Cerebellar nuclear complex (tissue), 1 donor: ENCODE results near the gene ACOX3.

Experiments used
- DNase-seq, 2 experiments: peaks; one replicate each; lab custom pipeline; 2025; lab: John Stamatoyannopoulos, UW

ACOX3 gene

GRCh38 chr4:8467016-8467415, 26.5 kb upstream of the ACOX3 start:
- DNase-seq = no peak

- no peak for DNase-seq
Observed at GRCh38 chr4:8465615-8466611, 25.4 kb upstream of the ACOX3 start.

GRCh38 chr4:8464381-8464780, 23.9 kb upstream of the ACOX3 start:
- DNase-seq = no peak

DNA sequence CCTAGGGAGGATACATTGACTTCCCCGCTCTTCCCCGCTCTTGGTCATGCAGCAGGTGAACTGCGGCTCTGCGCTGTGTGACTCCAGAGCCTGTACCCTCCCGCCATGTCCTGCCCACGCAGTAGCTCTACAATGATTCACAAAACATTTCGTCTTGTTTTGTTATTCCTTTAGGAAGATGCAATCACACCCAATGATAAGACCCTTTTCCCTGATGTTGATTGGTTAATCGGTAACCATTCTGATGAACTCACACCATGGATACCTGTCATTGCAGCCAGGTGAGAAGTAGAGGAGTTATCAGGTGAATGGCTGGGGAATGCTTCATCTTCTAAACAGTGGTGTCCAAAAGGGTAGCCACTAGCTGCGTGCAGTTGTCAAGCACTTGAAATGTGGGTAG, 23.3 kb upstream of the ACOX3 start:
- DNase-seq = no peak

DNA sequence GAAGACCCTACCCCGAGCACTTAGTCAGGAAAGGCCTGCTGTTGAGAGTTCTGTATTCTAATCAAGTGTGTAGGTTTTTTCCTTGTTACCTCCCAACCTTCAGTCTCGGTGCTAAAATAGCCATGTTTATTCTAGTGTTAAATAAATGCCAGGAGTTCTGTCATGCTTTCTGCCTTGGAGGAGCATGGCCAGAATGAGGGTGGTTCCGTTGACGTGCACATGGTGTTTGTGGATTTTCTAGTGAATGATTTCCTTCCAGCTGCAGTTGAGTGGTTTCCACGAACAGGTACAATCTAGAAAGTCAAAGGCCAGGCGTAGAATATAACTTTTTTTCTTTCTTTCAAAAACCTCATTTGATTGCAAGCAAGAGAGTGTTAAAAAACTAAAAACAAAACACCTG, 21.1 kb upstream of the ACOX3 start:
- no peak for DNase-seq

GRCh38 chr4:8461086-8461485, 20.6 kb upstream of the ACOX3 start:
- no peak for DNase-seq

GRCh38 chr4:8459867-8460445, 19.4 kb upstream of the ACOX3 start:
- DNase-seq = no peak

DNA sequence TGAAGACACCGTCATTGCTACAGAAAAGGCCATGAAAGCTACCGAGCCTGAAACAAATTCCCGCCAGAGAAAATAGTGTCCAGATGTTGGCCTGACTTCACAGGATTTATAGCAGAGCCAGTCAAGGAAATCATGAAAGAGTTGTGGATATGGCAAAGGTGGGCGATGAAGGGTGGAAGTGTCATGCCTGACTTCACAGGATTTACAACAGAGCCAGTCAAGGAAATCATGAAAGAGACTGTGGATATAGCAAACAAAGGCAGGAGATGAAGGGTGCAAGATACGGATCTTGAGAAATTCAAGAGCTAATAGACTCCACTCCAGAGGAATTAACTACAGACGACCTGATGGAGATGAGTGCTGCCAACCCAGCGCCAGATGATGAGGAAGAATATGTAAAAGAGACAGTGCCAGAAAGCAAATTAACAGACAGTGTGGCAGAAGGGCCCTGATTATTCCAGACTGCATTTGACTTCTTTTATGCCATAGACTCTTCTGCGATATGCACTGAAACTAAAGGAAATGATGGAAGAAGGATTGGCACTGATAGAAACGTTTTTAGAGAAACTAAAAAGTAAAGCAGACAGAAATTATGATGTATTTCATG, 17.2 kb upstream of the ACOX3 start:
- no peak for DNase-seq

DNA sequence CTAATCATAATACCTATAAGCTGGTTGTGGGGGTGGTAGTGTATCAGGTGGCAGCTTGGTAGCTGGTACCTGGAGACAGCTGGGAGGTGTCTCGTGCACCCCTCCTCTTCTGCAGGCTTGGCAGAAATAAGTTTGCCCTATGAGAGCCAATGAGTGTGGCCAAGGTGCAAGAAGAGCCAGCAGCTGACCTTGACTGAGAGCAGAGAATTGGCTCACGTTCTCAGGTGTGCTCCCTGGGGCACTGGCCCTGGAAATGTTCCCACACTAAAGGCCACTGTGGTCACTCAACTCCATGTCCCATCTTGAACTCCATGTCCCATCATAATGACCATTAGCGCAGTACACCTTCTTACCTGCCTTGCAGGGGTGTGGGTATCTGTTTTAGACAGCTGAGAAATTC, 13.4 kb upstream of the ACOX3 start:
- no peak for DNase-seq

- DNase-seq = no peak
Observed at GRCh38 chr4:8451440-8452182, 11.1 kb upstream of the ACOX3 start.

DNA sequence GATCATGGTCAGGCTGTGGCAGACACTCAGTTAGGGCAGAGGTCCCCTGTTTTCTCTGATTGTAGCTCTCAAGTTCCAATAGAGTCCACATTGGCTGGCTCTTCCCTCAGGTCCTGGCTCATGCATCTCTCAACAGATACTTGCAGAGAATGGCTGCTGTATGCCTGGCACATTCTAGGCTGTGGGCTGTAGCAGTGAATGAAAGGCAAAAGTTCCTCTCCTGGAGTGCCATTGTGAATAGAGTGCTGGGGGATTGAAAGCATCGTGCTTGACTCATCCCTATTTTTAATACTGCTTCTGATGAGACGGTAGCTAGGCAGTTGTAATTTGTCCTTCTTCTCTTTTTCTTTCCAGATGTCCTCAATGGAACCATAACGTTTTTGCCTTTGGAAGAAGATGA, 5.6 kb upstream of the ACOX3 start:
- DNase-seq = no peak

DNA sequence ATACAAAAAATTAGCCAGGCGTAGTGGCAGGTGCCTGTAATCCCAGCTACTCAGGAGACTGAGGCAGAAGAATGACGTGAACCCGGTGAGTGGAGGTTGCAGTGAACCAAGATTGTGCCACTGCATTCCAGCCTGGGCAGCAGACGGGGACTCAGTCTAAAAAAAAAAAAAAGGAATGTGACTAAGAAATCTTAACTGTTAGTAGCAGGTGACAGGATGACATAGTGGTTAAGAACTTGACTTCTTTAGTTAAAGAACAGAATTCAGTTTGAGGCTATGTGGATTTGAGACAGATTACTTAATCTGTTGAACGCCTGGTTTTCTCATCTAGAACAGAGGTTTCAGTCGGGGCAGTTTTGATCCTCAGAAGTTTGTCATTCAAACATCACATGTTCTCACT, 3.3 kb upstream of the ACOX3 start:
- no peak for DNase-seq

DNA sequence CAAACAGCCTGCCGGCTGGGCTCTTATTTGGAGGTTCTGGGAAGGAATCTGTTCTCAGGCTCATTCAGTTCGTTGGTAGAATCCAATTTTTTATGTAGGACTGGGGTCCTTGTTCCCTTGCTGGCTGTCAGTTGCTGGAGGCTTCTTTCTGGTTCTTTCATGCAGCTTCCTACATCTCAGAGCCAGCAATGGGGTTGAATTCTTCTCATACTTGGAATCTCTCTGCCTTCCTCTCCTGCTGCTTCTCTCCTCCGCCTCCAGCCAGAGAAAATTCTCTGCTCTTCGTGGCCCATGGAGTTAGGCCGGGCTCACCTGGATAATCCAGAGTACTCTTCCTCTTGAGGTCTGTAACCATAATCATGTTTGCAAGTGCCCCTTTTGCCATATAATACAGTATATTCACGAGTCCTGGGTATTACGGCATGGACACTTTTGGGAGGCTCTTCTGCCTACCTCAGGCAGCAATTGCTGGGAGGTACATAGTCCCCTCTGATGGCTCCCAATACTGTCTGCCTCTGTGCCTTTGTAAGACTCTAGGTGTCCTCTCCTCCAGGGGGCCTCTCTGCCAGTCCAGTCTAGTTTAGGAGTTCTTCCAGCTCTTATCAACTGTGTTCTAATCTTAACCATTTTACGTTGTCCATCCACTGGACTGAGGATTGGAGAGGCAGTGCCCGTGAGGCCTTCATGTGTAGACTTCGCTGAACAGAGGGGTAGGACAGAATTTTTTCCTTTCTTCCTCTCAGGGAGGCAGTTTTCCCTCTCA, 2.3 kb upstream of the ACOX3 start:
- no peak for DNase-seq

- no peak for DNase-seq
Observed at GRCh38 chr4:8441499-8442091, 1.1 kb upstream of the ACOX3 start.

GRCh38 chr4:8439914-8440491, 520 bp downstream of the ACOX3 start:
- no peak for DNase-seq

DNA sequence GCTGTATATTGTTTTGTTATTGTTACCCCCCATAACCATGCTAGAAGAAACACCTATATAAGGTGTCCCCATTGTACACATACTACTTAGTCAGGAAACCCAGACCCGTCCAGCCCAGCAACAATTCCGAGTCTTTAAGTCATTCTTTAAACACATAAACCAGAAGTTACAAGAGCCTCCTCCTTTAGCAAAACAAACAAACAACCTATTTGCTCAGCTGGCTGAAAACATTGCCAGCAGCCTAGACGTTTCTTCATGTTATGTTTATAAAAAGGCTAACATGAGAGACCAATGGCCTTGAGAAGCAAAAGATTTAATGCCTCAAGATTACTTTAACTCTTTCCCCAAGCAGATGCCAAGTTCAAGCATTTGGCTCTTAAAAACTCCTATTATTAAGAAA, 1.4 kb downstream of the ACOX3 start:
- DNase-seq = no peak

DNA sequence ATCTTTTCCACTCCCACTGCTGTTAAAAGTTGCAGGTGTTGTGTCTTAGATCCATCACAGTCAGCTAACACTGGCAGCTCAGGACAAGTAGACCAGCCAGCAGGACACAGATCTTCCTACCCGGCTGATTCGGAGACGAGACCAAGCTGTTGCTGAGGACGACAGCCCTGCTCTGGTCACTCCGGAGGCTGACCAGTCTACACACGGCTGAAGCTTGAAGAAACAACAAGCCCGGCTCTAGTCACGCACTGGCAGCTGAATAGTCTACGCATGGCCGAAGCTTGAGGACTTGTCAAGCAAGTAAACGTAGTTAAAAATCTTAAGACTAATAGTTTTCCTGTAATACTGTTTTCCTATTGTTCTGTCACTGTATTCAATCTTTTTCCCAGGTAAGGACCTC, 1.8 kb downstream of the ACOX3 start:
- DNase-seq = no peak

GRCh38 chr4:8437281-8437680, 3.2 kb downstream of the ACOX3 start:
- DNase-seq = no peak

- no peak for DNase-seq
Observed at GRCh38 chr4:8435656-8436121, 4.8 kb downstream of the ACOX3 start.

DNA sequence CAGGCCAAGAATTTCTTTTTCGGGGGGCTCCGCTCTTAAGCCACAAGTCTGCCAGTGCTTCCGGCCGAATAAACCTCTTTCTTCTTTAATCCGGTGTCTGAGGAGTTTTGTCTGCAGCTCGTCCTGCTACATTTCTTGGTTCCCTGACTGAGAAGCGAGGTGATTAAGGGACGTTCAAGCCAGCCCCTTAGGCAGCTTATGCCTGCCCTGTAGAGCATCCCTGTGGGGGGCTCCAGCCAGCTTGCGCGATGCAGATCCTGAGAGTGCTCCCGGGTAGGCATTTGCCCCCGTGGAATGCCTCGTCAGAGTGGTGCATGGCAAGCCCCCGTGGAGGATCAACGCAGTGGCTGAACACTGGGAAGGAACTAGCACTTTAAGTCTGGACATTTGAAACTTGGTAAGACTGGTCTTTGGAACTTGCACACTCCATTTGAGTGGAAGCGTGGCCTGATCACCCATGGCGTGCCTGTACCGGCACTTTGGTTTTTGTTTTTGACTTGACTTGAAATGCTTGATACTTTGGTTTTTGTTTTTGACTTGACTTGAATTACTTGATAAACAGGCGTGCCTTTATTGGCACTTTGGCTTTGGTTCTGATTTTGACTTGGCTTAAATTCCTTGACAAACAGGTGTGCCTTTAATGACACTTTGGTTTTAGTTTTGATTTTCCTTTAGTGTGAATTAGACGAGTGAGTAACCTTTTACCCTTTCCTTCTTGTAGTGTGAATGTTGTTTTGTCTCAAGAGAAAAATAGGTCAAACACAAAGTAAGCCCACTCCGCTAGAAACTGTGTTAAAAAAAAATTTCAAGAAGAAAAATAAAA, 6.1 kb downstream of the ACOX3 start:
- DNase-seq = no peak
